SK-N-MC (cell line): ENCODE data around the gene CAST.

ENCODE experiments used
- EZH2 ChIP-seq: fragments of 200-600 bp; sonication (generic); IDR thresholded peaks from one replicate; pipeline ENCODE4 v1.6.1; 2017; ENCODE audit warnings: antibody characterized with exemption
- POLR2AphosphoS5 ChIP-seq: IDR thresholded peaks from 2 replicates; pipeline ENCODE4 v1.6.1; 2012; ENCODE audit warnings: mild to moderate bottlenecking, low read depth, low read length, borderline replicate concordance

DNA sequence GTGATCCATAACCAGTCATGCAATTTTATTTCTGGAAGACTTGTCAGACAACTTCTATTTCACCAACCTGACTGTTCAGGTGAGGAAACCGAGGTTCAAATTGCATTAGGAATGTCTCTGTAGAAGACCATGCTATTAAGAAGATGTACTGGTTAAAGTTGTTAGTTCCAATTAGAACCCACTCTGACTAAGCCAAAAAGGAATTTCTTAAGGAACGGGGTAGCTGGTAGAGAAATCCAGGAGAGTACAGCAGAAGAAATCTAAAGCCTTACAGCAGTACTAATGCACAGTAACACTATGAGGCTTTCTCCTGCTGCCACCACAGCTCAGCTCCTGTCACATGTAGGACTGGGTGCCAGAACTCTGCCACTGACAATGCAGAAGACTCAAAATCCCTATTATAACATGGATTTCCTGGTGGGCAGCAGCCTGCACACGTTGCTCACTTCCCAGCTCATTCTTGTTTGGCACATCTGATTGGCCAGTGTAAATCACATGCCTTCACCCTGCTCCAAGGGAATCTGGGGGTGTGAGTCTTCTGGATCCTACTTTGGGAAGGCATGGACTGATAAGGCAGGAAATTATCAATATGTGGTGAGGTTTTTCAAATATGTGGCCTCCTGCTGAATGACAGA is 37.1 kb downstream of the CAST start:
- TF ChIP-seq EZH2 (no peak), POLR2AphosphoS5 (no peak)
